GM21390 (cell line): ENCODE data around the gene SMYD3.

Experiments
- ATAC-seq: cut with Tn5 transposase; IDR thresholded peaks from one replicate; pipeline ENCODE4 v1.9.1; 2021; ENCODE audit not compliant: unreplicated experiment

SMYD3 gene

GRCh38 chr1:245888809-245889208 is 618.3 kb downstream of the SMYD3 start:
- no peak for ATAC-seq

GRCh38 chr1:245887829-245888228 is 619.2 kb downstream of the SMYD3 start:
- no peak for ATAC-seq

- no peak for ATAC-seq
Measured at GRCh38 chr1:245881767-245882391, 625.2 kb downstream of the SMYD3 start.

GRCh38 chr1:245880754-245881403 is 626.2 kb downstream of the SMYD3 start:
- no peak for ATAC-seq

GRCh38 chr1:245879091-245879490 is 628.0 kb downstream of the SMYD3 start:
- ATAC-seq = no peak

GRCh38 chr1:245878585-245878984 is 628.5 kb downstream of the SMYD3 start:
- ATAC-seq = no peak

GRCh38 chr1:245877976-245878375 is 629.1 kb downstream of the SMYD3 start:
- no peak for ATAC-seq

- ATAC-seq = no peak
Measured at GRCh38 chr1:245876586-245876985, 630.5 kb downstream of the SMYD3 start.

GRCh38 chr1:245875581-245876261 is 631.4 kb downstream of the SMYD3 start:
- no peak for ATAC-seq

GRCh38 chr1:245874942-245875580 is 632.0 kb downstream of the SMYD3 start:
- ATAC-seq = no peak

- no peak for ATAC-seq
Measured at GRCh38 chr1:245873883-245874671, 633.0 kb downstream of the SMYD3 start.

GRCh38 chr1:245873068-245873467 is 634.0 kb downstream of the SMYD3 start:
- no peak for ATAC-seq

- ATAC-seq = no peak
Measured at GRCh38 chr1:245872475-245872874, 634.6 kb downstream of the SMYD3 start.

GRCh38 chr1:245871915-245872314 is 635.2 kb downstream of the SMYD3 start:
- no peak for ATAC-seq

- no peak for ATAC-seq
Measured at GRCh38 chr1:245871191-245871590, 635.9 kb downstream of the SMYD3 start.

- ATAC-seq = no peak
Measured at GRCh38 chr1:245870698-245871097, 636.4 kb downstream of the SMYD3 start.

- no peak for ATAC-seq
Measured at GRCh38 chr1:245869847-245870246, 637.2 kb downstream of the SMYD3 start.

- no peak for ATAC-seq
Measured at GRCh38 chr1:245867738-245868137, 639.3 kb downstream of the SMYD3 start.

GRCh38 chr1:245864872-245865271 is 642.2 kb downstream of the SMYD3 start:
- ATAC-seq = no peak

- ATAC-seq = no peak
Measured at GRCh38 chr1:245863566-245864184, 643.4 kb downstream of the SMYD3 start.
